Fibroblast of the aortic adventitia (primary cell): ENCODE results near the gene TEC. TPM values are rescaled to one million over a fixed set of nuclear protein-coding genes. Genes with fewer than 3 reads are reported as not detected.
A peak's percentile ranks its signal among the peaks of the same experiment; 100 is the strongest.

Source experiments
- DNase-seq: peaks from one replicate; pipeline ENCODE4 v3.0.0-alpha.2; 2010; ENCODE audit warnings: low read depth
- H3K4me3 ChIP-seq: 2 replicates; pipeline ENCODE4 v1.5.1; 2011; ENCODE audit warnings: low read depth, mild to moderate bottlenecking, control low read depth, low read length, moderate library complexity
- CTCF ChIP-seq: IDR thresholded peaks from 2 replicates; pipeline ENCODE4 v1.5.1; 2011; ENCODE audit warnings: mild to moderate bottlenecking, low read length, control low read depth, inconsistent platforms; ENCODE audit not compliant: insufficient read depth
- total RNA-seq: library from RNA; depleted of rRNA; stranded (reverse); fragments of >200 nt; gene quantifications from 2 replicates; pipeline ENCODE4 v1.2.3, GENCODE V29; 2012; ENCODE audit warnings: low replicate concordance

TEC gene
- total RNA-seq, 1 donor: 0.72 TPM

GRCh38 chr4:48266781-48267180 lies 2.9 kb downstream of the TEC start:
- no peak for TF ChIP-seq CTCF
- DNase-seq: no peak
- no peak overlapping the region for H3K4me3 ChIP-seq

GRCh38 chr4:48262926-48263325 lies 6.7 kb downstream of the TEC start:
- no peak for DNase-seq

GRCh38 chr4:48262484-48262883 lies 7.2 kb downstream of the TEC start:
- no peak for TF ChIP-seq CTCF
- no peak for DNase-seq
- H3K4me3 ChIP-seq: no peak overlapping the region

More at GRCh38 chr4:48262926-48263325, 6.7 kb downstream of the TEC start:
- no peak for TF ChIP-seq CTCF
- H3K4me3 ChIP-seq: no peak overlapping the region

GRCh38 chr4:48261281-48261680 lies 8.4 kb downstream of the TEC start:
- H3K4me3 ChIP-seq: no peak overlapping the region
- no peak for TF ChIP-seq CTCF
- DNase-seq: peak; percentile 16

GRCh38 chr4:48259748-48260147 lies 9.9 kb downstream of the TEC start:
- no peak overlapping the region for H3K4me3 ChIP-seq
- no peak for DNase-seq
- no peak for TF ChIP-seq CTCF

- no peak for TF ChIP-seq CTCF
- no peak overlapping the region for H3K4me3 ChIP-seq
- DNase-seq: no peak
Observed at GRCh38 chr4:48258845-48259397, 10.7 kb downstream of the TEC start.

- no peak for TF ChIP-seq CTCF
- H3K4me3 ChIP-seq: no peak overlapping the region
- DNase-seq: no peak
Observed at GRCh38 chr4:48255959-48256342, 13.7 kb downstream of the TEC start.
